ENCODE results near the gene PLEKHA5. TPM values are rescaled to one million over a fixed set of nuclear protein-coding genes. Genes with fewer than 3 reads are reported as not detected.

The PLEKHA5 gene
- total RNA-seq, 1 experiment from 2014 or later = 19.7 TPM

DNA sequence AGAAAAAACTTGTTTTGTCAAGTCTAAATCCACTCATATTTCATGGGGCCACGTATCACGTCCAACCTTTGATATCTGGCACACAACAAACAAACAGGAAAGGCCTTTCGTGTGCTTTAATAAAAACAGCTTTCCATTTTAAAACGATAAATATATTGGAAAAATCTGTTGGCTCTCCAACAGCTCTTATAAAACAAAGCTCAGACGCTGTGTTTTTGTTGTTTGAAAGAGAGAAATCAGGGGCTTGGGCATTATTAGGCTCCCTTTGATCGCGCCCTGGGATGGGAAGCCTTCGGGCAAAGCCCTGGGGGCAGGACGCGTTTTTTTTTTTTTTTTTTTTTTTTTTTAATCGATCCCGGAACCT is 429 bp upstream of the PLEKHA5 start:
- peak; percentile 27 for DNase-seq (ENCODE audit: low read depth)

DNA sequence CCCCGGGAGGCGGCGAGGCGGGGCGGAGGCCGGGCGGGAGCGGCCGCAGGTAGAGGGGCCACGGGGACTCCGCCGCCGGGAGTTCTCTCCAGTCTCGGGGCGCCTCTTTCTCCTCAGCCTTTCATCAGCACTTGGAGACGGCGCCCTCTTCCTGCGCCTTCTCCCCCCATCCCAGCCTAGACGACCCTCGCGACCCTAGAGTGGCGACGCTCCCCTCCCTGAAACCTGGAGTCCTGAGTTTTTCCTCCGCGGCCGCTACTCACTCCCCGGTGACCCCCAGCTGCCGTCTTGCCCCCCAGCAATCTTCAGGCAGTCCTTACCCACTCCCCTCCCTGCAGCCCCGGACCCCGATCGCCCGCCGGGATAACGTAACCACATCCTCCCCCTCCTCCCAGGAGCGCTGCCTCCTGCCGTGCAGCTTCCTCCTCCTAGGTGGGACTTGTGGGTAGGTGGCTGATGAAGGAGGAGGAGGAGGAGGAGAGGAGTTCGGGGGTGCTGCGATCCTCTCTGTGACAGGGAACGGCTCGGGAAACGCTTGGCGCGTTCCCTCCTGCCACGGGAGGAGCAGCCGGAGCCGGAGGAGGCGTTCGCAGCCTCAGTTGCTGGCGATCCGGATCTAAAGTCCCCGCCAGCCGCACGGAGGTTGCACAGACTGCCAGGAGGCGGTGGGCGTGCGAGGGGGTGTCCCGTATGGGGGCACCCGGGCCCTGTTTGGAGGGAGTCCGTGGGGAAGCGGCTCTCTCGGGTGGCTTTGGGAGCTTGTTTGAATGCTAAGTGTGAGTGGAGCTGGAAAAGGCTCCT is 891 bp downstream of the PLEKHA5 start:
- DNase-seq (ENCODE audit: low read depth) = peak; percentile 54

DNA sequence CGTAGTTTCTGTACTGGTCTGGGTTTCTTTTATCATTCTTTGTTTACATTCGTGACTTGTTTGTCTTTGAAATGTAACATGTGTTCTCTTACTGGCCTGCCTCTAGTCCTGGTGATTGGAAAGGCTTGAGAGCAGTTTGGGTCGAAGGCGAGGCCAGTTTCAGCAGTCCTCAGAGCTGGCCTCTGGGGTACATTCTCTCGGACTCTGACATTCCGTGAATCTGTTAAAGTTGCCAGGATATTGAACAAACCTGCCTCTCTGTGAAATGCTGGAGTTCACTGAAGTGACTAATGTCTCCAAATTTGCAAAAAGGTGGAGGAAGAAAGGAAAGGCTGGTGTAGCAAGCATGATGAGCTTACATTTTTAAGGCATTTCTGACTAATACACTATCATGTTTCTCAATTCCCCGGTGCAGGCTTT is 1.5 kb downstream of the PLEKHA5 start:
- DNase-seq (ENCODE audit: low read depth) = peak; percentile 67

DNA sequence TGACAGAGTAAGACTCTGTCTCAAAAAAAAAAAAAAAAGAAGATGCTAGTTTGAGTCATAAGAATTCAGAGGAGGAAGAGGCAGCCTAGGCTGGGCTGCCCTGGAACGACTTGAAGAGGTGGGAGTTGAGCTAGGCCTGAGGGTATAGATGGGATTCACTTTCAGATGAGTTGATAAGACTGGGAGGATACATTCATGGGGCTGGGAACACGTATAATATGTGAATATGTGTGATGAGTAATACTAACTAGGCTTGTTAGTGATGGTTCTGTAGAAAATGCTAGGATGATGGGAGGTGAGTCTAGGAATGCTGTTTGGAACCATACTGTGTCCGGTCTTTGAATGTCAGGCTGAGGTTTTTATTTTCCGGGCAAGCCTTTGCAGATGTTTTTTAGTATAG is 9.0 kb downstream of the PLEKHA5 start:
- DNase-seq (ENCODE audit: low read depth) = peak; percentile 17

DNA sequence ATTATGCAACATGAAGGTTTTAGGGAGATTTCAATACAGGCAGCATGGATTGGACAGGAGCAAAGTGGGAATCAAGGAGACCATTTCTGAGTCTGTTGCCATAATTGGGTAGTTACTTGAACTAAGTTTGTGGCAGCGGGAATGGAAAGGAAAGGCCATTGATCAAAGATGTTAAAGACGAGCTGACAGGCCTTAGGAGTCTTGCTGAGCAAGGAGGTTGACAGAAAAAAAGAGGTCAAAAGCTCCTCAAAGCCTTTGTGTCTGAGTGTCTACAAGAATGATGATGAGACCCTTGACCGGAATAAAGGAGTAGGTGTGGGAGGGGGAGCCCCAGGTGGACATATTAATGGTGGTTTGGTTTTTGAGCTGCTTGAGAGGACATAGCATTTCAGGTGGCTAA is 9.4 kb downstream of the PLEKHA5 start:
- no peak for DNase-seq (ENCODE audit: low read depth)

DNA sequence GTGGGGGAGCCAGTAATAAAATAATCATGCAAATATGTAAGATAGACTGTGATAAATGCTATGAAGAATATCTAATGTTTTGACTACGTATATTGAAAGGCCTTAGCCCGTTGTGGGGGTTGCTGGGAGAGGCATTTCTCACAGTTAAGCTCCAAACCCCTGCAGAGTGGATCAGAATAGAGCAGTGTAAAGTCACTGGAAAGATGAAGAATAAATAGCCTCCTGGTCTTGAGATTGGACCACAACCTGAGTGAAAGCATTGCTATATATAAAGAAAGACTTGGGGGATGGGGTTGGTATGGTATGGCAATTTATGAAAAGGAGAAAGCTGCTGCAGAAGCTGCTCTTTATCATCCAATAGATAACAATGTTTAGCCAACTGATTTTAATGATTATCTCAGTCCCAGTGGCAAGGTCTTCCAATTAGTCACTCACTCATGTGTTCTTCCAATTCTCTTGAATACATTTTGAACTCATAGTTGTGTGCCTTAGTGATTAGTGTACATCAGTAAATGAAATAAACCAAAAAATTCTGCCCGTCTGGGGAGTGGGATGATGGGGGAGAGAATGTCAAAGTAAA is 10.2 kb downstream of the PLEKHA5 start:
- no peak for DNase-seq (ENCODE audit: low read depth)

DNA sequence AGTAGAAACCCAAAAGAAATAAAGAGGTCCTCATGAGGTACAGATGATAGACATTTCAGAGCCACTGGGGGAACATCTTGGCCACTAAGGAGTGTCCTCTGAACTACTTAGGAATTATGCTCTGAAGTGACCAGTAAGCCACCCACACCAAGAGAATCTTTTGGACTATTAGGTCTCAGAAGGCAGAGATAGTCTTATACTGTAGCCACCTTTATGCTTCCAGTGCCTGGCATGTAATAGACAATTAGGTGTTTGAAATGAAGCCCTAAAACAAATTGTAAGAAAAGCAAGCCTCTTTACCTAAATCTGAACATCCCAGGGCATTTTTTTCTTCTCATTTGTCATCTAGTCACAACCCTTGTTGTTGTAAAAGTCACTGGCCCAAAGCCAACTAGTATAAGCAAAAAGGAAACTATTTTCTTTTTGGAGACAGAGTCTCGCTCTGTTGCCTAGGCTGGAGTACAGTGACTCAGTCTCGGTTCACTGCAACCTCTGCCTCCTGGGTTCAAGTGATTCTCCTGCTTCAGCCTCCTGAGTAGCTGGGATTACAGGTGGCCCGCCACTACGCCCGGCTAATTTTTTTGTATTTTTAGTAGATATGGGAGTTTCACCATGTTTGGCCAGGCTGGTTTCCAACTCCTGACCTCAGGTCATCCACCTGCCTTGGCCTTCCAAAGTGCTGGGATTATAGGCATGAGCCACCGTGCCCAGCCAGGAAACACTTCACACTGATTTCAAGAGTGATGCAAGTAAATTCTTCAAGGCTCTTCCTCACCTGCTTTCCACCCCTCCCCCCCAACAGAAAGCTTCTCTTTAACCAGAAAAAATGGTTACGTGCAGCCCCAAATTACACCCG is 11.1 kb downstream of the PLEKHA5 start:
- no peak for DNase-seq (ENCODE audit: low read depth)

DNA sequence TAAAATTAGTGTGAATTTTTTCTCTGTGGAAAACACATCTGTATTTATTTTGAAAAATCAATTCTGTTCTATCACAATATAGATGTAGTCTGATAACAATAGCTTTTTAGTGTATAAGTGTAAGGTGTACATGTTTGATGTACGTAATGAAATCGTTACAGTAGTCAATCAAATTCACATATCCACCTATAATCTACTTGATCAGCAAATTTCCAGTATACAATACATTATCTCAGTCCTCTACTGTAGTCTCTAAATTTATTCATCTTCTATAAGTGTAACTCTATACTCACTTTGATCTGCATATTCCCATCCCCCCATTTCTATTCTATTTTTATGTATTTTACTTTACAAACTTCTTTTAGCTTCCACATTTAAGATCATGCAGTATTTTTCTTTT is 13.0 kb downstream of the PLEKHA5 start:
- no peak for DNase-seq (ENCODE audit: low read depth)

DNA sequence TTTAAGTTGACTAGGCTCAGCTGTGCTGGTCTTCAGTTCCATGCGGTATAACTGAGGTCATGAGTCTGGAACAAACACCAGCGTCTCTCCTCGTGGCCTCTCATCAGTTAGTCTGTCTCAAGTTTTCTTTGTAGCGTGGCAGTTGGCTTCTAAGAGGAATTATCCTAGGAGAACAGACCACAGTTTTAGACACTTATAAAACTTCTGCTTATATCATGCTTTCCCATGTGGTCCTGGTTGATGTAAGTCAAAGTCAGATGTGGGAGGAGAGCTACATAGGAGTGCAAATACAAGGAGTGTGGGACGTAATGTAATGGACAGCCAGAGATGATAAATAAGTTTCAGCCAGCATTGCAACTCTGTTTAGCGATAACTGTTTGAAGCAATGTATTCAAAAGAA is 14.8 kb downstream of the PLEKHA5 start:
- no peak for DNase-seq (ENCODE audit: low read depth)

DNA sequence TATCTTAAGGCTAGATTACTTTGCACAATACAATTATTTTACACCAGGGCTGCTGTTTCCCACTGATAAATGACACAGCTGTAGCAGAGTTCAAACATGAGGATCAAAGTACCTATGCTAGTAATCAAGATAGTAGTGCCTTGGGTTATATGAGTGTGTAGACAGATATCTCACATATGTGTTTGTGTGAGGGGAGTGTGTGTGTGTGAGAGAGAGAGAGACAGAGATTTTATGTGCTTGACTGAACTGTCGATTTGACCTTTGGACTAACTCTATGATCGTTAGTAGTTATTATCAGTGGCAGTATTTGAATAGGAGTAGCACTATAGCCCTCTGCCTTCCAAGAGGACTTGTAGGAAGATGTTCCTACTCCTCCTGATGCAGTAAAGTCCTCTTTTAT is 15.5 kb downstream of the PLEKHA5 start:
- no peak for DNase-seq (ENCODE audit: low read depth)

DNA sequence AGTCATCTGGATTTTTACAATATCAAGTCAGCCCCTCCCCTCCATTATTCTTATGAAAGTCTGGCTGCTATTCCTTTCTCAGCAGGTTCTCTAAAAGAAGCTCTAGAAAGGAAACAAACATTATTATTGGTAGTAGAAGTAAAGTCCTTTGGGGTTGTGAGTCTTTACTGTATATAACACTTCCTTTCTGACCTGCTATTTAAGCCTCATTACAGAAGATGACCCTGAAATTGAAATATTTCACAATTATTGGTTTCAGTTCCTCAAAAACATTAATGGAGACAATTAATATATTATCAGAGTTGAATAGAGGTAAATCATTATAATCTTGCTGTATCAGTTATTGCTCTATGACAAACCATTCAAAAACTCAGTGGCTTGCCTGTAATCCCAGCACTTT is 19.3 kb downstream of the PLEKHA5 start:
- no peak for DNase-seq (ENCODE audit: low read depth)

DNA sequence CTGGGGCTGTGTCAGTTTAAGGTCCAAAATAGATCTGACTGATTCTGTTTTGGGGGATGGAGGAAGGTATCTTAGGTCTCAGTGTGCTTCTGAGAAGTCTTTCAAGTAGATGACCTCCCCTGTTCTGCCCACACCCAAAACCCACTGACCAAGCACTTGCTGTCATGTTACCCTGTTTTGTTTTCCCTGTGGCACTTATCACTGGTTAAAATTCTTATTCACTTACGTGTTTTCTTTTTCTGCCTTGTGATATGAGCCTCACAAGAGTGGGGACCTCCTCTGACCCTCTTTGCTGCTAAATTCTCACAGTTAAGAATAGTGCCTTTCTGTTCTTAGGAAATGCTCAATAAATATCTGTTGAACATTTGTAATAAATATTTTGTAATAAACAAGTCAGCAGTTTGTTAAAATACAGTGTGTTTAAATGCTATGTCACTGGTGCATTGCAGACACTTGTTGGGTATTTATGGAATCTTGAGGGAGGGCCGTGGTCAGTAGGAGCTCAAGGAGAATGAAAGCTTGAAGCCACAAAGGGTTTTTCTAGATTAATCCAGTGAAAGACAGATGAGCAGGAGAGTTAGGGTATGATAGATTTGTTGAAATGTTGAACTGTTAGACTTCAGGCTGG is 20.9 kb downstream of the PLEKHA5 start:
- no peak for DNase-seq (ENCODE audit: low read depth)

DNA sequence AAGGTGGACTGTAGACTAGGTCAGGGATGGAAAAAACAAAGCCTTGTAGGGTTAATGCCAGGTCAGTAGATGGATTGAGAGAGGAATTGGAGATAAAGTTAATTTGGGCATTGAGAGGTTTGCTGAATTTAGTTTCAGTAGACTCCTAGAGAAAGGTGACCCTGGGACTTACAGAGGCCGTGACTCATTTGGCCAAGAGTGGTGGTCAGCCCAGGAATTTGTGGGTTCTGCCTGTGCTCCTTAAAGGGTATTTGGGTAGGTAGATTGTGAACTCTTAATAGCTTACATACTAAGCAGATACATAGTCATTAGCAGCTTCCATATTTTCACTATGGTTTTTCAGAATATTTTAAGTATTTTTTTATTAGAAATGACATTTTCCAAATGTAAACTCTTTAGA is 21.8 kb downstream of the PLEKHA5 start:
- DNase-seq (ENCODE audit: low read depth) = peak; percentile 43

DNA sequence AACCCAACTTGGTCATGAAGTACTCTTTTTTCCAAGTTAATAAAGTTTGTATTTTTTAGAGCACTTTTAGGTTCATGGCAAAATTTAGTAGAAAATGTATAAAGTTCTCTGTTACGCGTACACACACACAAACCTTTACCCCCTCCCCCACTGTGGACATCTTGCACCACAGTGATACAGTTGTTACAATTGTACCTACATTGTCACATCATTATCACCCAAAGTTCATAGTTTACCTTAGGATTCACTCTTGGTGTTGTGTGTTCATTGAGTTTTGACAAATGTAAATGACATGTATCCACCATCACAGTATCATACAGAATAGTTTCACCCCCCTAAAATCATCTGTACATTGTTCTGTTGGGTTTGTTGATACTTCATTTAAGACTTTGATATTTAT is 23.9 kb downstream of the PLEKHA5 start:
- DNase-seq (ENCODE audit: low read depth) = no peak

DNA sequence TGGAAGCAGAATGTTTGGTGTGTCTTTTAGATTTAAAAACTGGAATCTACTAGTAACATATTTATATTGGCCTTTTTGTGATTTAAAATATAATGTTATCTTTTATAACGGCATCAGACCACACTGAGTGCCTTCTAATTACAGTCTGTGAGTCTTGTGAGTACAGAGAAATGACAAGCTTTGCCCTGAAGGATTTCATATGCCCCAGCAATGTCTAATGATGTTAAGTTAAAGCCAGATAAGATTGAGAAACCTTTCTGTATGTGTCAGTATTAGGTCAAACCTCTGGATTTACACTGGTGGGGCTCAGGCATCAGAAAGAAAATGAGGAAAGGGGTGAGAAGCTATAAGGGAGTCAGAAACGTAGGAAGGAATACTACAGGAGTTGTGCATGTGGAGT is 25.2 kb downstream of the PLEKHA5 start:
- no peak for DNase-seq (ENCODE audit: low read depth)

DNA sequence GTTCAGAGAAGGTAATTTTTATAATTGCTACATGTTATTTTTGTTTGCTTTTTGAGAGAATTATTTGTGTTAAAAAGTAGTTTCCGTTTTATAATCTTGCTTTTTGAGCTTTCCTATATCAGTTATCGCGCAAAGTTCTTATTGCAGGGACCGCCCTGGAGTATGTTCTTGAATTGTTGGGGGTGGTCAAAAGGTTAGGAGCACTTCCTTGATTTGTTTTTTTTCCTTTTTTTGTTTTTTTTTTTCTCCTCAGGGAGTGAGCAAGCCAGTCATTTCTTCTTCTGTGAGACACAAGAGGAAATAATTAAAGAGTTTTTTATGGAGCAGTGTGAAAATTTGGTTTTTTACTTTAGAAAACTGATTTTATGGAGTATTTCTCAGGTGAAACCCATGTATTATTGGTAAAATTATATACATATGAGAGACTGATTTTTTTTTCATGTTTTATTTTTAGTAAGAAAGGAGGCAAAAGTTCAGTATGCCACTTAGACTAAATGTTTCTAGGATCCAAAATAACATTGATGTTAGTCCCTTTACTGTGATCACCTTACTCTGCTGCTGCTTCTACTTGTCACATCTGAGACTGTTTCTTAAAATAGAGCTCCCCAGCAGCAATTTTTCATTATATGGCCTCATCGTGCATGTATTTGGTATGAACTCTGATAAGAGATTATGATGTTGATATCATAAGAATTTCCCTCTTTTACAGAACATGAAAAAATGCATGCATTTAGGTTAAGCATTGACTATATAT is 26.6 kb downstream of the PLEKHA5 start:
- DNase-seq (ENCODE audit: low read depth) = no peak

DNA sequence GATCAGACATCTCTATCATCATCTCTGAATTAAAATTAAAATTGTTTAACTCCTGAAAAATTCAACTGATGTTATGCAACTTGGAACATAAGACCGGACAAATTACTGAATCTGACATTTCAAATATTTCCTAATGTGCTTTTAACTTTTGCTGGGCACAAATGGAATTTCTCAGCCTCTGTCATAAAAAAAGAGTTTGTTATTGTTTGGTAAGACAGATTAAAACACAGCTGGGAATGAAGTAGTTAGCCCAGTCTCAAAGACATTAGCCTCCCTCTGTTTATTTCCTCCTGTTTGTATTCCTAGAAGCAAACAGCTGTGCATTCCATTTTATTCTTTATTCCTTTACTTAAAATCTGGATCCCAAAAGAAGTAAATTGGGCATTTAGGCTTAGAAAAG is 29.4 kb downstream of the PLEKHA5 start:
- no peak for DNase-seq (ENCODE audit: low read depth)

DNA sequence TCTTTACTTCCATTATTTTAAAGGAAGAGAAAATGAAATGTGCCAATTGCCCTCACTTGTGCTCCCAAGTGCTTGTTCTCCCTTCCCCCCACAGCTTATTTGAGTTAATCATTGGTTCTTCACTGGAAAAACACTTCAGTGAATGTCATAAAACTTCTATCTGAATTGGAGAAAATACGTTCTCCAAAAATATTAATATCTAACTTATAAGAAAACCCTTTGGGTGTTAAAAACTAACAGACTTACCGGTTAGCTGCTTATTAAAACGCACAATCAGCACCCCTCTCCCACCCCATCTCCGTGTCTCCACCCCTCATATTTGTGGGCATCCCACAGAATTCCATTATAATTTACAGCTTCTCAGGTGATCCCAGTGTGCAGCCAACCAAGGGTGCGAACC is 31.7 kb downstream of the PLEKHA5 start:
- DNase-seq (ENCODE audit: low read depth) = no peak

DNA sequence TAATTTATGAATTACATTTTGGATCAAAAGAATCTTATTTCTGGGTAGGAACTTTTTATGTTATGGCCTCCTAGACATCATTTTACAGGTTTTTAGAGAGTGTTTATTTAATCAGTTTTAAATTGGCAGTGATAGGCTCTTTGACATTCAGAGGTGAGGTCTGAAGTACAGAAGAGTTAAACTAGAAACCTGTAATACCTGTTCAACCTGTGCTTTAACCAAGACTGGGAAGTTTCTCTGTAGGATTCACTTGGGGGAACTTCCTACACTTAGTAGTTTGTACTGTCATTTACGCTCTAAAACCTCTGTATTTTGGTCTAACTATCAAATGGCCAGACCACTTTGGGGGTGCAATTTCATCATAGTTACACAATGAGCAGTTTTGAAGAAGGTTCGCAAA is 35.9 kb downstream of the PLEKHA5 start:
- DNase-seq (ENCODE audit: low read depth) = no peak

DNA sequence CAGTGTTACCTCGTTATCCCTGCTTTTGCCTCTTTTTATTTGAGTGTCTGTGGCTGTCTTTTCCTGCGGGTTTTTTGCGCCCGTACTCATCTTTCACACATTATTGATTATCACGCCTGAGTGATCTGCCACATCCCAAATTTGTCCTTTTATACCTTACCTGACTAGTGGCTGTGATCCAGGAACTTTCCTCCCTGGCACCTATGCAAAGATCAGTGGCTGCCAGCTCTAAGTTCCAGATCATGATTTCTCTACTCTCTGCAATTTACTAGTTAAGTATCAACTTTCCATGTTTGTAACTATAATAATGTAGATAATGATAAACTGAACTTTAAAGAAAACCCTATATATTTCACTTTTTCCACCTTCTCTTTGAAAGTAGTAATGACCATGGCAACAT is 36.9 kb downstream of the PLEKHA5 start:
- DNase-seq (ENCODE audit: low read depth) = no peak

DNA sequence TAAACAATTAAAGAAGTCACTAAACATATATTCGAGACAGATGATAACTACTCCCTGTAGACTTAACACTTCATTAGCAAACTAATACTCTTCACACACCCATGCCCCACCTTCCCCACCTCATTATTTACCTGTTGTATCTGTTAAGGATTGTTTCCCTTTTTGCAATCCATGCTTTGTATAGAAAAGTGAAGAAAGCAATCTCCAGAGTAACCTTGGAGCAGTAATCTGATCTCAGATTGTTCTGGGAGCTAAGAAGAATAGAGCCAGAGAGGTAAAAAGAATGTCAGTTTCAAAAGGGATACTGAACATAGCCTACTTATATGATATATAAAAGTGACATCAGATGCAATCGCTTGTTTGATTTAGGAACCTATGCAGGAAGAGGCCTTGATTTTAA is 37.4 kb downstream of the PLEKHA5 start:
- DNase-seq (ENCODE audit: low read depth) = no peak

Measured in HT1080 (cell line).